MM.1S (cell line): ENCODE data around the gene EIPR1.

Experiments used
- DNase-seq: peaks from one replicate; pipeline ENCODE4 v3.0.0-alpha.2; 2015
- H2AFZ ChIP-seq: fragments of 300-600 bp; sonication (generic); 2 replicates; pipeline ENCODE4 v1.6.0; 2016; ENCODE audit warnings: antibody characterized with exemption, low read length
- H3F3A ChIP-seq: fragments of 300-600 bp; sonication (generic); 2 replicates; pipeline ENCODE4 v1.6.1; 2016; ENCODE audit warnings: mild to moderate bottlenecking, antibody characterized with exemption, low read length, moderate library complexity, mixed read lengths; ENCODE audit not compliant: insufficient read depth
- H3K27ac ChIP-seq: fragments of 300-600 bp; sonication (generic); 2 replicates; pipeline ENCODE4 v1.5.1; 2016; ENCODE audit warnings: mild to moderate bottlenecking, low read length
- H3K27me3 ChIP-seq: fragments of 300-600 bp; sonication (generic); replicated peaks from 2 replicates; pipeline ENCODE4 v1.6.0; 2016; ENCODE audit warnings: low read length; ENCODE audit not compliant: insufficient read depth
- H3K36me3 ChIP-seq: fragments of 300-600 bp; sonication (generic); replicated peaks from 2 replicates; pipeline ENCODE4 v1.6.1; 2016; ENCODE audit warnings: mild to moderate bottlenecking, low read length, mixed read lengths; ENCODE audit not compliant: insufficient read depth
- H3K4me1 ChIP-seq: fragments of 300-600 bp; sonication (generic); 2 replicates; pipeline ENCODE4 v1.6.1; 2016; ENCODE audit warnings: low read length, mixed read lengths
- H3K4me2 ChIP-seq: fragments of 300-600 bp; sonication (generic); 2 replicates; pipeline ENCODE4 v1.6.0; 2016; ENCODE audit warnings: low read depth, low read length
- H3K4me3 ChIP-seq: fragments of 300-600 bp; sonication (generic); 2 replicates; pipeline ENCODE4 v1.5.1; 2016; ENCODE audit warnings: low read length, mixed read lengths
- H3K79me2 ChIP-seq: fragments of 300-600 bp; sonication (generic); 2 replicates; pipeline ENCODE4 v1.6.1; 2016; ENCODE audit warnings: mixed run types, low read length, mixed read lengths
- H3K9ac ChIP-seq: fragments of 300-600 bp; sonication (generic); 2 replicates; pipeline ENCODE4 v1.6.1; 2016; ENCODE audit warnings: low read length, mixed read lengths
- H3K9me2 ChIP-seq: fragments of 300-600 bp; sonication (generic); replicated peaks from 2 replicates; pipeline ENCODE4 v1.6.1; 2016; ENCODE audit warnings: mild to moderate bottlenecking, low read length, mixed read lengths; ENCODE audit not compliant: insufficient read depth
- H3K9me3 ChIP-seq: fragments of 300-600 bp; sonication (generic); replicated peaks from 2 replicates; pipeline ENCODE4 v1.6.1; 2016; ENCODE audit warnings: mild to moderate bottlenecking, low read length, mixed read lengths; ENCODE audit not compliant: insufficient read depth
- H4K20me1 ChIP-seq: fragments of 300-600 bp; sonication (generic); 2 replicates; pipeline ENCODE4 v1.6.1; 2016; ENCODE audit warnings: mild to moderate bottlenecking, low read length, moderate library complexity, mixed read lengths; ENCODE audit not compliant: insufficient read depth
- CTCF ChIP-seq: fragments of 300-600 bp; sonication (generic); IDR thresholded peaks from 2 replicates; pipeline ENCODE4 v1.5.1; 2016; ENCODE audit warnings: antibody characterized with exemption, low read length, mixed read lengths
- EZH2 ChIP-seq: fragments of 300-600 bp; sonication (generic); optimal IDR thresholded peaks from 2 replicates; pipeline ENCODE3; 2017; ENCODE audit warnings: low read depth, mild to moderate bottlenecking, antibody characterized with exemption, low read length, mixed read lengths
- EZH2phosphoT487 ChIP-seq: fragments of 300-600 bp; sonication (generic); IDR thresholded peaks from 2 replicates; pipeline ENCODE4 v1.6.1; 2018; ENCODE audit warnings: antibody characterized with exemption, low read length

Gene EIPR1

GRCh38 chr2:3194828-3195227 lies 182.8 kb downstream of the EIPR1 start:
- Histone ChIP-seq H4K20me1 (no peaks in the 10 kb centered on the region), H3K36me3 (no peaks in the 10 kb centered on the region), H3K27me3 (no peaks in the 10 kb centered on the region), H3K4me1 (no peaks in the 10 kb centered on the region), H3K4me2 (no peak overlapping the region), H2AFZ (no peak overlapping the region), H3K9me2 (no peaks in the 10 kb centered on the region), H3K4me3 (no peak overlapping the region), H3K9me3 (no peaks in the 10 kb centered on the region), H3K9ac (no peak overlapping the region), H3K79me2 (no peaks in the 10 kb centered on the region), H3F3A (no peaks in the 10 kb centered on the region), H3K27ac (no peak overlapping the region)
- DNase-seq: no peak
- TF ChIP-seq CTCF (no peak), EZH2phosphoT487 (no peak), EZH2 (no peak)

GRCh38 chr2:3193443-3194330 lies 183.9 kb downstream of the EIPR1 start:
- Histone ChIP-seq H3F3A (no peaks in the 10 kb centered on the region), H3K9me2 (no peaks in the 10 kb centered on the region), H3K27ac (no peak overlapping the region), H3K4me2 (no peak overlapping the region), H3K4me3 (no peak overlapping the region), H4K20me1 (no peaks in the 10 kb centered on the region), H3K9me3 (no peaks in the 10 kb centered on the region), H2AFZ (no peak overlapping the region), H3K4me1 (no peaks in the 10 kb centered on the region), H3K27me3 (no peaks in the 10 kb centered on the region), H3K9ac (no peak overlapping the region), H3K36me3 (no peaks in the 10 kb centered on the region), H3K79me2 (no peaks in the 10 kb centered on the region)
- TF ChIP-seq EZH2phosphoT487 (no peak), EZH2 (no peak), CTCF (no peak)
- no peak for DNase-seq

GRCh38 chr2:3192920-3193319 lies 184.7 kb downstream of the EIPR1 start:
- no peak for TF ChIP-seq EZH2phosphoT487
- no peak for TF ChIP-seq CTCF
- TF ChIP-seq EZH2: no peak

More at GRCh38 chr2:3192920-3193319, 184.7 kb downstream of the EIPR1 start:
- Histone ChIP-seq H3K4me3 (no peak overlapping the region), H4K20me1 (no peaks in the 10 kb centered on the region), H3K27me3 (no peaks in the 10 kb centered on the region), H3F3A (no peaks in the 10 kb centered on the region), H2AFZ (no peak overlapping the region), H3K27ac (no peak overlapping the region), H3K79me2 (no peaks in the 10 kb centered on the region), H3K9me3 (no peaks in the 10 kb centered on the region), H3K36me3 (no peaks in the 10 kb centered on the region), H3K9me2 (no peaks in the 10 kb centered on the region), H3K4me1 (no peaks in the 10 kb centered on the region), H3K4me2 (no peak overlapping the region), H3K9ac (no peak overlapping the region)
- no peak for DNase-seq
